ENCODE results near the gene PPP1R3F. TPM values are rescaled to one million over a fixed set of nuclear protein-coding genes. Genes with fewer than 3 reads are reported as not detected.

PPP1R3F gene
- total and polyA plus RNA-seq, 2 donors (not counting 1 experiment from before 2014, with no cell fraction given) = 3.7 to 10.2 TPM

DNA sequence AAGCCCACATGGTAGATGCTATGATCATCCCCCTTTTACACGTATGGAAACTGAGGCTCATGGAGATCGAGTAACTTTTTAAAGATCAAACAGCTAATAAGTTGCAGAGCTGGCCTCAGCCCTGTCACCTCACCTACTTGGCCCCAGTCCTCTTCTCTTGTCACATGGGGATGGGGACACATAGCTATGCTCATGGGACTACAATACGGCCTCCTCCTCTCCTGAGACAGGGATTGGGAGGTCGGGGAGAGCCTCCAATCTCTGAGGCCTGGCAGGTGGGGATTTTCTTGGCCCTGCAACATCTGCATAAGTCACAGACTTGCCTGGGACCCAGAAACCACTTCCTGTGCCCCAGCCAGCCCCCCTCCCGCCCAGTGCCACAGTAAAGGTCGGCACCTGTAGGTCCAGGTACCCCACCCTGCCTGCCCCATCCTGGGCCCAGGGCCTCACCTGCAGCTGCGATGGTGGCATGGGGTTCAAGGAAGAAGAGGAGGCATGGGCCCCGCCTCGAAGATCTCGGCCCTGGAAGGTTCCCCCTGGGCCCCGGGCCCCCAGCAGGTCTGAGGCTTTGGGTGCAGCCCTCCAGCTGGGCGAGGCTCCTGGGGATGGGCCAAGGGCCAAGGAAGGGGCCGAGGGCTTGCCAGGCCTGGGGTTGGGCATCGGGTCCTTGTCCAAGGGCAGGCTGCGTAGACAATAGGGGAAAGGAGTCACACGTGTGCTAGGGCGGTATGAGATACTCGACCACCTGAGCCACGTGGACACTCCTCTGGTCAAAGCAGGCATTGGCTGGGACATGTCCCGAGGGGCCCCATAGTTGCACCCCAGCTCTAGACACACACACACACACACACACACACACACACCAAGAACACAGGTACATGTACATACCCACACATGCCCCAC lies 11.5 kb upstream of the PPP1R3F start:
- ChIA-PET POLR2A (no interaction called here), CTCF (no interaction called here)
- peak overlapping the region; percentile 35 for H3K4me2 ChIP-seq (replicated peaks; ENCODE audit: low read depth, low read length, poor library complexity, severe bottlenecking)
- no peaks in the 10 kb centered on the region for H4K20me1 ChIP-seq (ENCODE audit: control insufficient read depth, insufficient read depth, low read length, poor library complexity, severe bottlenecking)
- WGBS (ENCODE audit: insufficient coverage) = 66% methylated on average over 14 of the region's 20 CpGs
- no peak overlapping the region for H2AFZ ChIP-seq (ENCODE audit: insufficient read depth, low read depth, low read length, poor library complexity, severe bottlenecking)
- DNase-seq (no peak), ATAC-seq (ENCODE audit: low read depth) (no peak)
- no peak overlapping the region for H3K27ac ChIP-seq (ENCODE audit: low read length in 2 of 2)
- no peaks in the 10 kb centered on the region for H3K79me2 ChIP-seq (ENCODE audit: control insufficient read depth, insufficient read depth, low read length)
- no peaks in the 10 kb centered on the region for H3K36me3 ChIP-seq (replicated peaks in 1 of 2; ENCODE audit: control extremely low read depth in 1 of 2, control insufficient read depth in 1 of 2, extremely low read depth in 1 of 2, insufficient read depth in 2 of 2, low read length in 1 of 2)
- peaks cover 10 to 23% of the 10 kb centered on the region in 2 donors for H3K4me1 ChIP-seq (ENCODE audit: control insufficient read depth in 2 of 2, insufficient read depth in 2 of 2, low read length in 2 of 2)
- no peaks in the 10 kb centered on the region for H3K27me3 ChIP-seq (replicated peaks in 1 of 4; ENCODE audit: control extremely low read depth in 1 of 4, control insufficient read depth in 3 of 4, insufficient read depth in 4 of 4, low read length in 3 of 4)
- no peak overlapping the region for H3K4me3 Mint-ChIP-seq
- intact Hi-C loops (cut with micrococcal nuclease) = no loop called here
- H3K9me3 ChIP-seq (ENCODE audit: control extremely low read depth in 1 of 3, control insufficient read depth in 2 of 3, insufficient read depth in 1 of 3, low read length in 2 of 3) = no peaks in the 10 kb centered on the region
- peaks cover 5% of the 10 kb centered on the region for H3K27me3 Mint-ChIP-seq
- TF ChIP-seq EZH2 (IDR thresholded peaks at IDR 0.05; ENCODE audit: borderline replicate concordance, insufficient read depth, low read depth, low read length, poor library complexity, severe bottlenecking) = no peak
- H3K4me1 Mint-ChIP-seq = peaks cover 16% of the 10 kb centered on the region
- no peaks in the 10 kb centered on the region for H3K9me3 Mint-ChIP-seq (ENCODE audit: insufficient read depth)
- H3K4me3 ChIP-seq (ENCODE audit: control extremely low read depth in 1 of 5, extremely low read depth in 1 of 5, insufficient read depth in 1 of 5, low read depth in 2 of 5, low read length in 4 of 5) = no peak overlapping the region
- H3K9ac ChIP-seq (ENCODE audit: low read length) = no peak overlapping the region
- H3K27ac Mint-ChIP-seq = no peak overlapping the region

DNA sequence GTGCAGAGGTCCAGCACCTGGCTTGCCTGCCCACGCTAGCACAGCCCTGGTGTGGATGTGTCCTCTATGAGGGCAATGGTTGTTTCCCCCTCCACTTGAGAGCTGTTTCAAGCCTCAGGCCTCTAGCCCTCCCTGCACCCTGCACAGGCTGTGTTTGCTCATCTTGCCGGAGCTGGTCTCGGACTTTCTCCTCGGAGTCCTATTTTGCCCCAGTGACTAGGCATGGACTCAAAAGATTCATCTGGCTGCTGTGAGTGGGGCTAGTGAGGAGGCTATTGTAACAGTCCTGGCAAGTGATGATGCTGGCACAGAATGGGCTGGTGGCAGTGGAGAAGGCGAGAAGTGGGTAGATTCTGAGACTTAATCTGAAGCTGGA lies 10.9 kb upstream of the PPP1R3F start:
- Mint-ChIP-seq H3K4me3 (no peak overlapping the region), H3K4me1 (peaks cover 14% of the 10 kb centered on the region), H3K27me3 (peaks cover 5% of the 10 kb centered on the region), H3K9me3 (ENCODE audit: insufficient read depth) (no peaks in the 10 kb centered on the region), H3K27ac (no peak overlapping the region)
- Histone ChIP-seq H3K27me3 (replicated peaks in 1 of 4; ENCODE audit: control extremely low read depth in 1 of 4, control insufficient read depth in 3 of 4, insufficient read depth in 4 of 4, low read length in 3 of 4) (no peaks in the 10 kb centered on the region), H3K4me1 (ENCODE audit: control insufficient read depth in 2 of 2, insufficient read depth in 2 of 2, low read length in 2 of 2) (peaks cover 6 to 19% of the 10 kb centered on the region in 2 donors), H3K4me3 (ENCODE audit: control extremely low read depth in 1 of 5, extremely low read depth in 1 of 5, insufficient read depth in 1 of 5, low read depth in 2 of 5, low read length in 4 of 5) (no peak overlapping the region), H4K20me1 (ENCODE audit: control insufficient read depth, insufficient read depth, low read length, poor library complexity, severe bottlenecking) (no peaks in the 10 kb centered on the region), H3K4me2 (replicated peaks; ENCODE audit: low read depth, low read length, poor library complexity, severe bottlenecking) (no peak overlapping the region), H3K9ac (ENCODE audit: low read length) (no peak overlapping the region), H3K79me2 (ENCODE audit: control insufficient read depth, insufficient read depth, low read length) (no peaks in the 10 kb centered on the region), H3K36me3 (replicated peaks in 1 of 2; ENCODE audit: control extremely low read depth in 1 of 2, control insufficient read depth in 1 of 2, extremely low read depth in 1 of 2, insufficient read depth in 2 of 2, low read length in 1 of 2) (no peaks in the 10 kb centered on the region), H3K9me3 (ENCODE audit: control extremely low read depth in 1 of 3, control insufficient read depth in 2 of 3, insufficient read depth in 1 of 3, low read length in 2 of 3) (no peaks in the 10 kb centered on the region), H3K27ac (ENCODE audit: low read length in 2 of 2) (no peak overlapping the region), H2AFZ (ENCODE audit: insufficient read depth, low read depth, low read length, poor library complexity, severe bottlenecking) (no peak overlapping the region)
- CTCF ChIA-PET = no interaction called here
- WGBS (ENCODE audit: insufficient coverage) = 97% methylated on average over 4 of the region's 5 CpGs
- TF ChIP-seq, protein P1, sequence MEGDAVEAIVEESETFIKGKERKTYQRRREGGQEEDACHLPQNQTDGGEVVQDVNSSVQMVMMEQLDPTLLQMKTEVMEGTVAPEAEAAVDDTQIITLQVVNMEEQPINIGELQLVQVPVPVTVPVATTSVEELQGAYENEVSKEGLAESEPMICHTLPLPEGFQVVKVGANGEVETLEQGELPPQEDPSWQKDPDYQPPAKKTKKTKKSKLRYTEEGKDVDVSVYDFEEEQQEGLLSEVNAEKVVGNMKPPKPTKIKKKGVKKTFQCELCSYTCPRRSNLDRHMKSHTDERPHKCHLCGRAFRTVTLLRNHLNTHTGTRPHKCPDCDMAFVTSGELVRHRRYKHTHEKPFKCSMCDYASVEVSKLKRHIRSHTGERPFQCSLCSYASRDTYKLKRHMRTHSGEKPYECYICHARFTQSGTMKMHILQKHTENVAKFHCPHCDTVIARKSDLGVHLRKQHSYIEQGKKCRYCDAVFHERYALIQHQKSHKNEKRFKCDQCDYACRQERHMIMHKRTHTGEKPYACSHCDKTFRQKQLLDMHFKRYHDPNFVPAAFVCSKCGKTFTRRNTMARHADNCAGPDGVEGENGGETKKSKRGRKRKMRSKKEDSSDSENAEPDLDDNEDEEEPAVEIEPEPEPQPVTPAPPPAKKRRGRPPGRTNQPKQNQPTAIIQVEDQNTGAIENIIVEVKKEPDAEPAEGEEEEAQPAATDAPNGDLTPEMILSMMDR (IDR thresholded peaks at IDR 0.05) = no peak
- TF ChIP-seq EZH2 (IDR thresholded peaks at IDR 0.05; ENCODE audit: borderline replicate concordance, insufficient read depth, low read depth, low read length, poor library complexity, severe bottlenecking) = no peak
- ATAC-seq (ENCODE audit: low read depth) (no peak), DNase-seq (no peak)
- intact Hi-C loops (cut with micrococcal nuclease) = no loop called here
- POLR2A ChIA-PET = no interaction called here

Measured in B cell (primary cell).